GM23248 (cell line): ENCODE data around the gene PCDHB13. TPM values are rescaled to one million over a fixed set of nuclear protein-coding genes. Genes with fewer than 3 reads are reported as not detected.
"Not testable (repeated sequence)": the region's sequence is repeated elsewhere in the genome, so short reads cannot be mapped to it uniquely, and the experiment has no call there.

Experiments
- DNase-seq: peaks from one replicate; pipeline ENCODE4 v3.0.0-alpha.2; 2015
- H2AFZ ChIP-seq: fragments of 200-600 bp; sonication (generic); 2 replicates; pipeline ENCODE4 v1.6.1; 2016; ENCODE audit warnings: antibody characterized with exemption
- H3F3A ChIP-seq: fragments of 200-600 bp; sonication (generic); 2 replicates; pipeline ENCODE4 v1.6.1; 2016; ENCODE audit warnings: mild to moderate bottlenecking, antibody characterized with exemption, mixed run types; ENCODE audit not compliant: insufficient read depth
- H3K27ac ChIP-seq: fragments of 200-600 bp; sonication (generic); 2 replicates; pipeline ENCODE4 v1.5.1; 2016; ENCODE audit warnings: mild to moderate bottlenecking
- H3K27me3 ChIP-seq: fragments of 200-600 bp; sonication (generic); replicated peaks from 2 replicates; pipeline ENCODE4 v1.6.1; 2016; ENCODE audit warnings: mild to moderate bottlenecking; ENCODE audit not compliant: insufficient read depth
- H3K36me3 ChIP-seq: fragments of 200-600 bp; sonication (generic); 2 replicates; pipeline ENCODE4 v1.6.1; 2016; ENCODE audit warnings: low read depth, mild to moderate bottlenecking
- H3K4me1 ChIP-seq: fragments of 200-600 bp; sonication (generic); 2 replicates; pipeline ENCODE4 v1.6.1; 2016; ENCODE audit warnings: mild to moderate bottlenecking; ENCODE audit not compliant: insufficient read depth
- H3K4me2 ChIP-seq: fragments of 200-600 bp; sonication (generic); one replicate; pipeline ENCODE4 v1.6.1; 2016; ENCODE audit warnings: mild to moderate bottlenecking; ENCODE audit not compliant: unreplicated experiment
- H3K4me3 ChIP-seq: fragments of 200-600 bp; sonication (generic); 2 replicates; pipeline ENCODE4 v1.5.1; 2016; ENCODE audit warnings: mild to moderate bottlenecking
- H3K79me2 ChIP-seq: fragments of 200-600 bp; sonication (generic); 2 replicates; pipeline ENCODE4 v1.6.1; 2016; ENCODE audit warnings: mild to moderate bottlenecking; ENCODE audit not compliant: insufficient read depth
- H3K9ac ChIP-seq: fragments of 200-600 bp; sonication (generic); 2 replicates; pipeline ENCODE4 v1.6.1; 2016; ENCODE audit warnings: mild to moderate bottlenecking
- H3K9me2 ChIP-seq: fragments of 200-600 bp; sonication (generic); 2 replicates; pipeline ENCODE4 v1.6.1; 2016; ENCODE audit warnings: mixed run types, mild to moderate bottlenecking, moderate library complexity; ENCODE audit not compliant: insufficient read depth
- H3K9me3 ChIP-seq: fragments of 200-600 bp; sonication (generic); one replicate; pipeline ENCODE4 v1.6.1; 2017; ENCODE audit warnings: low read depth
- H4K20me1 ChIP-seq: fragments of 200-600 bp; sonication (generic); 2 replicates; pipeline ENCODE4 v1.6.0; 2016; ENCODE audit not compliant: insufficient read depth
- EZH2 ChIP-seq: fragments of 200-600 bp; sonication (generic); IDR thresholded peaks from 2 replicates; pipeline ENCODE4 v1.6.1; 2018; ENCODE audit warnings: antibody characterized with exemption, mild to moderate bottlenecking; ENCODE audit not compliant: insufficient read depth, poor library complexity, severe bottlenecking
- EZH2phosphoT487 ChIP-seq: fragments of 200-600 bp; sonication (generic); IDR thresholded peaks from 2 replicates; pipeline ENCODE4 v1.6.1; 2018; ENCODE audit warnings: antibody characterized with exemption, moderate library complexity, mild to moderate bottlenecking, low read depth; ENCODE audit not compliant: insufficient read depth
- WGBS, 2 experiments: methylation state at CpG; one replicate each; pipeline ENCODE4 v1.1.6; 2015 to 2017; ENCODE audit warnings: low lambda C conversion rate in 2 of 2, low coverage in 1 of 2; ENCODE audit errors: missing lambda C conversion rate in 2 of 2; 5-methylcytosine and 5-hydroxymethylcytosine counted together
- in situ Hi-C: fragments of 300-500 bp; cut with MboI; formaldehyde crosslinking; loops from 2 replicates; pipeline ENCODE4 v1.15.0; 2020
- polyA plus RNA-seq: library from polyadenylated mRNA; unstranded; fragments of >200 nt; fragmentation: Nextera tagmentation; extraction: Ambion mirVana; gene quantifications from 2 replicates; pipeline ENCODE4 v1.2.1, GENCODE V29; 2016
- total RNA-seq: library from RNA; depleted of rRNA; stranded (reverse); fragments of >200 nt; shearing (Covaris generic); gene quantifications from 2 replicates; pipeline ENCODE4 v1.2.3, GENCODE V29; 2014

The PCDHB13 gene
- total and polyA plus RNA-seq, 2 experiments from 2014 or later = 2.0 to 2.8 TPM

- no peak within 1 kb of the TSS for H3K27ac ChIP-seq
- H3K4me2 ChIP-seq = peak within 1 kb of the TSS; percentile 72
- peak within 1 kb of the TSS; percentile 75 for H2AFZ ChIP-seq
- no peaks in the 10 kb centered on the region for H3K9me2 ChIP-seq
- H3F3A ChIP-seq = no peaks in the 10 kb centered on the region
- WGBS, 2 experiments = 16% methylated on average over 15 of the region's 15 CpGs
- no peaks in the 10 kb centered on the region for H3K79me2 ChIP-seq
- no peak for TF ChIP-seq EZH2phosphoT487
- TF ChIP-seq EZH2 = no peak
- H3K4me3 ChIP-seq = peak within 1 kb of the TSS; percentile 72
- in situ Hi-C loops = no loop called here
- no peaks in the 10 kb centered on the region for H4K20me1 ChIP-seq
- H3K9ac ChIP-seq = peak within 1 kb of the TSS; percentile 61; the same call in 1 of the 2 replicates
- peak; percentile 70 for DNase-seq
- no peaks in the 10 kb centered on the region for H3K36me3 ChIP-seq
- no peaks in the 10 kb centered on the region for H3K4me1 ChIP-seq
- H3K9me3 ChIP-seq = no peaks in the 10 kb centered on the region
- no peaks in the 10 kb centered on the region for H3K27me3 ChIP-seq
Observed at GRCh38 chr5:141223112-141223783, 9.5 kb downstream of the PCDHB13 start, which contains the start of gene PCDHB14. Gene PCDHB14, plus strand, starts transcription at chr5:141223343. Its CDS starts 163 bp downstream, at chr5:141223506.

GRCh38 chr5:141224844-141225243 lies 11.1 kb downstream of the PCDHB13 start:
- H3K4me1 ChIP-seq, H3K9ac ChIP-seq, H2AFZ ChIP-seq, H3K9me2 ChIP-seq, H4K20me1 ChIP-seq, H3F3A ChIP-seq, H3K27ac ChIP-seq, DNase-seq, H3K36me3 ChIP-seq, in situ Hi-C loops, H3K4me3 ChIP-seq, H3K27me3 ChIP-seq, H3K4me2 ChIP-seq, H3K9me3 ChIP-seq, H3K79me2 ChIP-seq: not testable (repeated sequence)
- WGBS, 2 experiments = 39 to 41% methylated on average over 32 to 35 of the region's 40 CpGs

DNA sequence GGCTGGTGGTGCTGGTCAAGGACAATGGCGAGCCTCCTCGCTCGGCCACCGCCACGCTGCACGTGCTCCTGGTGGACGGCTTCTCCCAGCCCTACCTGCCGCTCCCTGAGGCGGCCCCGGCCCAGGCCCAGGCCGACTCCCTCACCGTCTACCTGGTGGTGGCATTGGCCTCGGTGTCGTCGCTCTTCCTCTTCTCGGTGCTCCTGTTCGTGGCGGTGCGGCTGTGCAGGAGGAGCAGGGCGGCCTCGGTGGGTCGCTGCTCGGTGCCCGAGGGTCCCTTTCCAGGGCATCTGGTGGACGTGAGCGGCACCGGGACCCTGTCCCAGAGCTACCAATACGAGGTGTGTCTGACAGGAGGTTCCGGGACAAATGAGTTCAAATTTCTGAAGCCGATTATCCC lies 11.7 kb downstream of the PCDHB13 start:
- H2AFZ ChIP-seq, H3K27me3 ChIP-seq, H3K9me3 ChIP-seq, H3K9me2 ChIP-seq, H4K20me1 ChIP-seq, H3K27ac ChIP-seq, H3K36me3 ChIP-seq, H3K9ac ChIP-seq, in situ Hi-C loops, H3K4me3 ChIP-seq, H3K4me2 ChIP-seq, H3K79me2 ChIP-seq, H3K4me1 ChIP-seq, H3F3A ChIP-seq, DNase-seq: not testable (repeated sequence)
- WGBS, 2 experiments = 37 to 38% methylated on average over 8 to 24 of the region's 30 CpGs

- Histone ChIP-seq H3K9ac (no peak overlapping the region), H3K9me2 (no peaks in the 10 kb centered on the region), H3K36me3 (no peaks in the 10 kb centered on the region), H3K27me3 (no peaks in the 10 kb centered on the region), H3K4me3 (peak overlapping the region; percentile 50), H3K79me2 (no peaks in the 10 kb centered on the region), H3K9me3 (no peaks in the 10 kb centered on the region), H3K4me1 (no peaks in the 10 kb centered on the region), H4K20me1 (no peaks in the 10 kb centered on the region), H3F3A (no peaks in the 10 kb centered on the region), H3K4me2 (no peak overlapping the region), H3K27ac (no peak overlapping the region), H2AFZ (peak overlapping the region; percentile 46; the same call in 1 of the 2 replicates)
- peak; percentile 34 for DNase-seq
- WGBS, 2 experiments = 10 to 14% methylated on average over 15 of the region's 15 CpGs
- in situ Hi-C loops = no loop called here
- TF ChIP-seq EZH2phosphoT487 = no peak
- no peak for TF ChIP-seq EZH2
Observed at GRCh38 chr5:141234109-141234667, 20.5 kb downstream of the PCDHB13 start.

DNA sequence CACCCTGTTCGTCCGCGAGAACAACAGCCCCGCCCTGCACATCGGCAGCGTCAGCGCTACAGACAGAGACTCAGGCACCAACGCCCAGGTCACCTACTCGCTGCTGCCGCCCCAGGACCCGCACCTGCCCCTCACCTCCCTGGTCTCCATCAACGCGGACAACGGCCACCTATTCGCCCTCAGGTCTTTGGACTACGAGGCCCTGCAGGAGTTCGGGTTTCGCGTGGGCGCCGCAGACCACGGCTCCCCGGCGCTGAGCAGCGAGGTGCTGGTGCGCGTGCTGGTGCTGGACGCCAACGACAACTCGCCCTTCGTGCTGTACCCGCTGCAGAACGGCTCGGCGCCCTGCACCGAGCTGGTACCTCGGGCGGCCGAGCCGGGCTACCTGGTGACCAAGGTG lies 22.2 kb downstream of the PCDHB13 start:
- H3K4me3 ChIP-seq, in situ Hi-C loops, H3F3A ChIP-seq, H3K4me2 ChIP-seq, H3K36me3 ChIP-seq, DNase-seq, H3K9ac ChIP-seq, H3K27ac ChIP-seq, H4K20me1 ChIP-seq, H2AFZ ChIP-seq, H3K9me3 ChIP-seq, H3K9me2 ChIP-seq, H3K79me2 ChIP-seq, H3K27me3 ChIP-seq, H3K4me1 ChIP-seq: not testable (repeated sequence)
- 31 to 32% methylated on average over 33 to 40 of the region's 40 CpGs for WGBS, 2 experiments
